ENCODE measurements around the gene TFEB.

DNA sequence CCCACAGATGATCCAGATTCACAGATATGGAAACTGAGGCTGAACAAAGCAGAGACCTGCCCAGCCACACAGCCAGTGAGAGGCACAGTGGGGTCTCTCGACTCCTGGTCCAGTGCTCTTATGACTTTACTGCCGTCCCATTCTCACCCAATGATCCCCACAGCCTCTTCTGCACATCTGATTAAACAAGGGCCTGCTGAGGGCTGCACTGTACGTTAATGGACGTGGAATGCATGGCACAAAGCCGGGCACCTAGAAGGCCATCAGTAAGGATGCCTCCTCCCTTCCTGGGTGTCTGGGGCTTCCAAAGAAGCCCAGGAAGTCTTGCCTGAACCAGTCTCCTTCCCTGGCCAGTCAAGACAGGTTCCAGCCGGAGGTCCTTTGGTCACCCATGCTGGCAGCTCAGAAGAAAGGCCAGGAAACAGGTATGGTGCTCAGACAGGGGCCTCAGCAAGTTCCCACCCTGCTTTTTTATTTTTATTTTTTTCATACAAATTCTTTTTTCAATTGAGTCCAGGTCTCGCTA, 3.8 kb downstream of the TFEB start:
- TF ChIP-seq, protein P1, sequence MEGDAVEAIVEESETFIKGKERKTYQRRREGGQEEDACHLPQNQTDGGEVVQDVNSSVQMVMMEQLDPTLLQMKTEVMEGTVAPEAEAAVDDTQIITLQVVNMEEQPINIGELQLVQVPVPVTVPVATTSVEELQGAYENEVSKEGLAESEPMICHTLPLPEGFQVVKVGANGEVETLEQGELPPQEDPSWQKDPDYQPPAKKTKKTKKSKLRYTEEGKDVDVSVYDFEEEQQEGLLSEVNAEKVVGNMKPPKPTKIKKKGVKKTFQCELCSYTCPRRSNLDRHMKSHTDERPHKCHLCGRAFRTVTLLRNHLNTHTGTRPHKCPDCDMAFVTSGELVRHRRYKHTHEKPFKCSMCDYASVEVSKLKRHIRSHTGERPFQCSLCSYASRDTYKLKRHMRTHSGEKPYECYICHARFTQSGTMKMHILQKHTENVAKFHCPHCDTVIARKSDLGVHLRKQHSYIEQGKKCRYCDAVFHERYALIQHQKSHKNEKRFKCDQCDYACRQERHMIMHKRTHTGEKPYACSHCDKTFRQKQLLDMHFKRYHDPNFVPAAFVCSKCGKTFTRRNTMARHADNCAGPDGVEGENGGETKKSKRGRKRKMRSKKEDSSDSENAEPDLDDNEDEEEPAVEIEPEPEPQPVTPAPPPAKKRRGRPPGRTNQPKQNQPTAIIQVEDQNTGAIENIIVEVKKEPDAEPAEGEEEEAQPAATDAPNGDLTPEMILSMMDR (conservative IDR thresholded peaks at IDR 0.05; ENCODE audit: low read depth, low read length), result no peak
- no peak for TF ChIP-seq EZH2 (IDR thresholded peaks at IDR 0.05; ENCODE audit: borderline replicate concordance, low read depth, low read length, poor library complexity, severe bottlenecking)
